EL (cell line): Measurements from ENCODE around the gene IZUMO4.
"Not testable (repeated sequence)": the region's sequence is repeated elsewhere in the genome, so short reads cannot be mapped to it uniquely, and the experiment has no call there.

Source experiments
- DNase-seq: peaks from one replicate; pipeline ENCODE4 v3.0.0-alpha.2; 2016

IZUMO4 gene

GRCh38 chr19:2083174-2083854 lies 13.4 kb upstream of the IZUMO4 start:
- DNase-seq, result no peak

GRCh38 chr19:2084993-2085720 lies 11.6 kb upstream of the IZUMO4 start:
- peak; percentile 58 for DNase-seq

- not testable (repeated sequence) for DNase-seq
These were observed 9.8 kb upstream of the IZUMO4 start for GRCh38 chr19:2086695-2087620.

GRCh38 chr19:2087621-2088100 lies 9.1 kb upstream of the IZUMO4 start:
- no peak for DNase-seq

- DNase-seq, result peak; percentile 68
These were observed 7.6 kb upstream of the IZUMO4 start for GRCh38 chr19:2089001-2089711.

- DNase-seq, result no peak
These were observed 7.0 kb upstream of the IZUMO4 start for GRCh38 chr19:2089727-2090053.

GRCh38 chr19:2091926-2092525 lies 4.7 kb upstream of the IZUMO4 start:
- not testable (repeated sequence) for DNase-seq

GRCh38 chr19:2096034-2096479 lies 658 bp upstream of the IZUMO4 start, which contains the start of gene MOB3A:
TSS of gene MOB3A (minus strand) at chr19:2096326. CDS start at chr19:2078560, 17,766 bp downstream.
- peak; percentile 91 for DNase-seq

- no peak for DNase-seq
These were observed 629 bp downstream of the IZUMO4 start for GRCh38 chr19:2097203-2097885.

- no peak for DNase-seq
These were observed 1.2 kb downstream of the IZUMO4 start for GRCh38 chr19:2097886-2098327.

- no peak for DNase-seq
These were observed 2.4 kb downstream of the IZUMO4 start for GRCh38 chr19:2099054-2099501.

GRCh38 chr19:2099937-2100718 lies 3.4 kb downstream of the IZUMO4 start:
- DNase-seq, result no peak

- no peak for DNase-seq
These were observed 4.0 kb downstream of the IZUMO4 start for GRCh38 chr19:2100719-2101061.

- DNase-seq, result no peak
These were observed 5.0 kb downstream of the IZUMO4 start for GRCh38 chr19:2101417-2102335.

- no peak for DNase-seq
These were observed 6.5 kb downstream of the IZUMO4 start for GRCh38 chr19:2103045-2103707.

GRCh38 chr19:2108251-2109016 lies 11.7 kb downstream of the IZUMO4 start:
- no peak for DNase-seq

- DNase-seq, result no peak
These were observed 12.5 kb downstream of the IZUMO4 start for GRCh38 chr19:2109046-2109864.
